SK-N-MC (cell line): Measurements from ENCODE around the gene TEKT1.
"Not testable (repeated sequence)": the region's sequence is repeated elsewhere in the genome, so short reads cannot be mapped to it uniquely, and the experiment has no call there.

Experiments used
- DNase-seq: peaks from one replicate; pipeline ENCODE4 v3.0.0-alpha.2; 2011; ENCODE audit warnings: low read depth, low spot score
- H3K27ac ChIP-seq: fragments of 200-600 bp; sonication (generic); 2 replicates; pipeline ENCODE4 v1.5.1; 2016; ENCODE audit warnings: mixed run types
- H3K36me3 ChIP-seq: fragments of 200-600 bp; sonication (generic); 2 replicates; pipeline ENCODE4 v1.6.1; 2017; ENCODE audit warnings: antibody characterized with exemption, low read length, mixed read lengths; ENCODE audit not compliant: insufficient read depth
- H3K4me3 ChIP-seq: fragments of 200-600 bp; sonication (generic); 2 replicates; pipeline ENCODE4 v1.5.1; 2016
- H3K9ac ChIP-seq: fragments of 200-600 bp; sonication (generic); 2 replicates; pipeline ENCODE4 v1.8.0; 2017; ENCODE audit warnings: mixed run types, mixed read lengths; ENCODE audit not compliant: insufficient read length
- H3K9me3 ChIP-seq: fragments of 200-600 bp; sonication (generic); 2 replicates; pipeline ENCODE4 v1.6.1; 2017; ENCODE audit warnings: low read depth, mild to moderate bottlenecking, antibody characterized with exemption, low read length, moderate library complexity, mixed read lengths
- EZH2 ChIP-seq: fragments of 200-600 bp; sonication (generic); IDR thresholded peaks from one replicate; pipeline ENCODE4 v1.6.1; 2017; ENCODE audit warnings: antibody characterized with exemption
- FOXP2 ChIP-seq: optimal IDR thresholded peaks from 2 replicates; pipeline ENCODE3; 2011; ENCODE audit warnings: mild to moderate bottlenecking, moderate library complexity; ENCODE audit not compliant: insufficient read depth; ENCODE audit errors: extremely low read length, control extremely low read depth
- POLR2AphosphoS5 ChIP-seq: IDR thresholded peaks from 2 replicates; pipeline ENCODE4 v1.6.1; 2012; ENCODE audit warnings: mild to moderate bottlenecking, low read depth, low read length, borderline replicate concordance

Gene TEKT1

GRCh38 chr17:6830383-6830986, 1.0 kb downstream of the TEKT1 start:
- no peak for DNase-seq
- H3K4me3 ChIP-seq, result no peak overlapping the region
- H3K9ac ChIP-seq, result no peak overlapping the region
- H3K9me3 ChIP-seq, result no peaks in the 10 kb centered on the region
- no peak for TF ChIP-seq FOXP2
- TF ChIP-seq POLR2AphosphoS5, result no peak
- no peak for TF ChIP-seq EZH2
- no peak overlapping the region for H3K27ac ChIP-seq
- H3K36me3 ChIP-seq, result no peaks in the 10 kb centered on the region

- Histone ChIP-seq H3K36me3 (no peaks in the 10 kb centered on the region), H3K9me3 (no peaks in the 10 kb centered on the region), H3K9ac (no peak overlapping the region), H3K4me3 (no peak overlapping the region), H3K27ac (no peak overlapping the region)
- no peak for TF ChIP-seq EZH2
- TF ChIP-seq FOXP2, result no peak
- TF ChIP-seq POLR2AphosphoS5, result no peak
- no peak for DNase-seq
Measured at GRCh38 chr17:6823011-6823442, 8.5 kb downstream of the TEKT1 start.

- Histone ChIP-seq H3K36me3 (no peaks in the 10 kb centered on the region), H3K27ac (no peak overlapping the region), H3K9ac (no peak overlapping the region), H3K4me3 (no peak overlapping the region), H3K9me3 (no peaks in the 10 kb centered on the region)
- DNase-seq, result no peak
- TF ChIP-seq EZH2, result no peak
- no peak for TF ChIP-seq FOXP2
- TF ChIP-seq POLR2AphosphoS5, result no peak
Measured at GRCh38 chr17:6818938-6819337, 12.6 kb downstream of the TEKT1 start.

GRCh38 chr17:6816368-6816767, 15.2 kb downstream of the TEKT1 start:
- DNase-seq, H3K9ac ChIP-seq, H3K9me3 ChIP-seq, H3K36me3 ChIP-seq, H3K27ac ChIP-seq, H3K4me3 ChIP-seq: not testable (repeated sequence)

- Histone ChIP-seq H3K9me3 (no peaks in the 10 kb centered on the region), H3K27ac (no peak overlapping the region), H3K9ac (no peak overlapping the region), H3K36me3 (no peaks in the 10 kb centered on the region), H3K4me3 (no peak overlapping the region)
- TF ChIP-seq FOXP2, result no peak
- TF ChIP-seq EZH2, result no peak
- TF ChIP-seq POLR2AphosphoS5, result no peak
- DNase-seq, result no peak
Measured at GRCh38 chr17:6815775-6816174, 15.8 kb downstream of the TEKT1 start.

GRCh38 chr17:6812295-6812694, 19.2 kb downstream of the TEKT1 start:
- Histone ChIP-seq H3K9me3 (no peaks in the 10 kb centered on the region), H3K36me3 (no peaks in the 10 kb centered on the region), H3K27ac (no peak overlapping the region), H3K9ac (no peak overlapping the region), H3K4me3 (no peak overlapping the region)
- TF ChIP-seq POLR2AphosphoS5 (no peak), FOXP2 (no peak), EZH2 (no peak)
- DNase-seq, result no peak

GRCh38 chr17:6811510-6811909, 20.0 kb downstream of the TEKT1 start:
- H3K27ac ChIP-seq, result no peak overlapping the region
- no peak for TF ChIP-seq POLR2AphosphoS5
- TF ChIP-seq FOXP2, result no peak
- no peak for TF ChIP-seq EZH2

GRCh38 chr17:6800422-6801027, 31.0 kb downstream of the TEKT1 start:
- DNase-seq, result no peak
- no peaks in the 10 kb centered on the region for H3K9me3 ChIP-seq
- H3K4me3 ChIP-seq, result no peak overlapping the region
- TF ChIP-seq EZH2 (no peak), POLR2AphosphoS5 (no peak), FOXP2 (no peak)
- no peak overlapping the region for H3K9ac ChIP-seq
- H3K27ac ChIP-seq, result no peak overlapping the region
- H3K36me3 ChIP-seq, result no peaks in the 10 kb centered on the region

More at GRCh38 chr17:6811510-6811909, 20.0 kb downstream of the TEKT1 start:
- Histone ChIP-seq H3K9ac (no peak overlapping the region), H3K4me3 (no peak overlapping the region), H3K9me3 (no peaks in the 10 kb centered on the region), H3K36me3 (no peaks in the 10 kb centered on the region)
- no peak for DNase-seq

GRCh38 chr17:6799738-6800137, 31.8 kb downstream of the TEKT1 start:
- H3K4me3 ChIP-seq, result no peak overlapping the region
- no peak for DNase-seq
- H3K9me3 ChIP-seq, result no peaks in the 10 kb centered on the region
- no peak for TF ChIP-seq FOXP2
- TF ChIP-seq POLR2AphosphoS5, result no peak
- TF ChIP-seq EZH2, result no peak
- no peak overlapping the region for H3K27ac ChIP-seq
- no peak overlapping the region for H3K9ac ChIP-seq
- no peaks in the 10 kb centered on the region for H3K36me3 ChIP-seq
